Smooth muscle cell (in vitro differentiated cells): ENCODE data around the gene SPPL3. TPM values are rescaled to one million over a fixed set of nuclear protein-coding genes. Genes with fewer than 3 reads are reported as not detected.

Source experiments
- DNase-seq: peaks from one replicate; lab custom pipeline; 2025; ENCODE audit not compliant: unreplicated experiment; lab: John Stamatoyannopoulos, UW
- H2AFZ ChIP-seq: fragments of 200-600 bp; sonication (generic); 2 replicates; pipeline ENCODE4 v1.6.0; 2016; ENCODE audit warnings: antibody characterized with exemption, low read depth, mild to moderate bottlenecking
- H3F3A ChIP-seq: fragments of 200-600 bp; sonication (generic); 2 replicates; pipeline ENCODE4 v1.6.0; 2017; ENCODE audit warnings: antibody characterized with exemption, low read depth
- H3K27ac ChIP-seq: fragments of 200-600 bp; sonication (generic); 2 replicates; pipeline ENCODE4 v1.5.1; 2016; ENCODE audit warnings: low read depth, mild to moderate bottlenecking
- H3K27me3 ChIP-seq: fragments of 200-600 bp; sonication (generic); 2 replicates; pipeline ENCODE4 v1.6.1; 2016; ENCODE audit warnings: low read depth, mild to moderate bottlenecking
- H3K36me3 ChIP-seq: fragments of 200-600 bp; sonication (generic); 2 replicates; pipeline ENCODE4 v1.5.1; 2016; ENCODE audit warnings: low read depth
- H3K4me1 ChIP-seq: fragments of 200-600 bp; sonication (generic); 2 replicates; pipeline ENCODE4 v1.5.1; 2016; ENCODE audit warnings: low read depth
- H3K4me2 ChIP-seq: fragments of 200-600 bp; sonication (generic); 2 replicates; pipeline ENCODE4 v1.6.0; 2016; ENCODE audit warnings: mild to moderate bottlenecking
- H3K4me3 ChIP-seq: fragments of 200-600 bp; sonication (generic); 2 replicates; pipeline ENCODE4 v1.5.1; 2016; ENCODE audit warnings: mild to moderate bottlenecking
- H3K79me2 ChIP-seq: fragments of 200-600 bp; sonication (generic); 2 replicates; pipeline ENCODE4 v1.6.0; 2016; ENCODE audit warnings: low read depth, mild to moderate bottlenecking
- H3K9ac ChIP-seq: fragments of 200-600 bp; sonication (generic); 2 replicates; pipeline ENCODE4 v1.6.0; 2016; ENCODE audit warnings: low read depth
- H3K9me3 ChIP-seq: fragments of 200-600 bp; sonication (generic); replicated peaks from 2 replicates; pipeline ENCODE4 v1.5.1; 2016; ENCODE audit warnings: low read depth
- H4K20me1 ChIP-seq: fragments of 200-600 bp; sonication (generic); 2 replicates; pipeline ENCODE4 v1.6.0; 2016; ENCODE audit warnings: low read depth
- WGBS: methylation state at CpG from one replicate; pipeline ENCODE4 v1.1.7; 2016; ENCODE audit warnings: low lambda C conversion rate; 5-methylcytosine and 5-hydroxymethylcytosine counted together
- polyA plus RNA-seq: library from polyadenylated mRNA; unstranded; fragments of >200 nt; fragmentation: Nextera tagmentation; extraction: Ambion mirVana; gene quantifications from 2 replicates; pipeline ENCODE4 v1.2.1, GENCODE V29; 2016
- total RNA-seq: library from RNA; depleted of rRNA; stranded (reverse); fragments of >200 nt; gene quantifications from 2 replicates; pipeline ENCODE4 v1.2.3, GENCODE V29; 2014
- TF ChIP-seq, protein P1 (sequence below): fragments of 200-600 bp; sonication (generic); IDR thresholded peaks from 2 replicates; pipeline ENCODE4 v1.5.1; 2017; ENCODE audit warnings: borderline replicate concordance, mild to moderate bottlenecking, antibody characterized with exemption; ENCODE audit not compliant: insufficient read depth, poor library complexity, severe bottlenecking

Gene SPPL3
- total and polyA plus RNA-seq, 2 experiments from 2014 or later, result 22.5 to 27.0 TPM

DNA sequence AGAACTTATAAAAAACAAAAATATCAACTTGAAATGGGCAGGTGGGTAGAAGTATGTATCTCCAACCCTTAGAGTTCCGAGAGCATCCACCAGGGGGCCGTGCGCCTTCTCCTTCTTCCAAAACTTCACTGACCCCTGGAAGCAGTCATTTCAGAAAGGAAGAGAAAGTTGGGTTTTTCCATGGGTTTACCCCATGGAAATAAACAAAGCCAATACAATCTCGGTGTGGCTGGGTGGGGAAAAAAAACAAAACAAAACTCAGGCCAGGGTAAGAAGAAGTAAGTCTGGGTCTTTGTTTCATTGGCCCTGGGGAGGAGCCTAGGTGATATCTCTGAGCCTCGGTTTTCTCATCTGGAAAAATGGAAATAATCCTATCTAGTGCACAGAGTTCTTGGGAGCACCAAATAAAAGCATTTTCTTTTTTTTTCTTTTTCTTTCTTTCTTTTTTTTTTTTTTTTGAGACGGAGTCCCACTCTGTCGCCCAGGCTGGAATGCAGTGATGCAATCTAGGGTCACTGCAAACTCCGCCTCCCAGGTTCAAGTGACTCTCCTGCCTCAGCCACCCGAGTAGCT lies 40.6 kb upstream of the SPPL3 start:
- Histone ChIP-seq H3K9ac (no peak overlapping the region), H3K27ac (no peak overlapping the region), H3K36me3 (no peaks in the 10 kb centered on the region), H3K4me1 (no peaks in the 10 kb centered on the region), H3K27me3 (no peaks in the 10 kb centered on the region), H3F3A (no peaks in the 10 kb centered on the region), H3K9me3 (no peaks in the 10 kb centered on the region), H3K4me2 (no peak overlapping the region), H3K79me2 (no peaks in the 10 kb centered on the region), H3K4me3 (no peak overlapping the region), H4K20me1 (no peaks in the 10 kb centered on the region), H2AFZ (no peak overlapping the region)
- WGBS, result 43% methylated on average over 9 of the region's 9 CpGs
- TF ChIP-seq, protein P1, sequence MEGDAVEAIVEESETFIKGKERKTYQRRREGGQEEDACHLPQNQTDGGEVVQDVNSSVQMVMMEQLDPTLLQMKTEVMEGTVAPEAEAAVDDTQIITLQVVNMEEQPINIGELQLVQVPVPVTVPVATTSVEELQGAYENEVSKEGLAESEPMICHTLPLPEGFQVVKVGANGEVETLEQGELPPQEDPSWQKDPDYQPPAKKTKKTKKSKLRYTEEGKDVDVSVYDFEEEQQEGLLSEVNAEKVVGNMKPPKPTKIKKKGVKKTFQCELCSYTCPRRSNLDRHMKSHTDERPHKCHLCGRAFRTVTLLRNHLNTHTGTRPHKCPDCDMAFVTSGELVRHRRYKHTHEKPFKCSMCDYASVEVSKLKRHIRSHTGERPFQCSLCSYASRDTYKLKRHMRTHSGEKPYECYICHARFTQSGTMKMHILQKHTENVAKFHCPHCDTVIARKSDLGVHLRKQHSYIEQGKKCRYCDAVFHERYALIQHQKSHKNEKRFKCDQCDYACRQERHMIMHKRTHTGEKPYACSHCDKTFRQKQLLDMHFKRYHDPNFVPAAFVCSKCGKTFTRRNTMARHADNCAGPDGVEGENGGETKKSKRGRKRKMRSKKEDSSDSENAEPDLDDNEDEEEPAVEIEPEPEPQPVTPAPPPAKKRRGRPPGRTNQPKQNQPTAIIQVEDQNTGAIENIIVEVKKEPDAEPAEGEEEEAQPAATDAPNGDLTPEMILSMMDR, result peak; percentile 72
- DNase-seq, result no peak

- H3K9ac ChIP-seq, result no peak overlapping the region
- no peak overlapping the region for H3K4me3 ChIP-seq
- no peaks in the 10 kb centered on the region for H3K4me1 ChIP-seq
- no peaks in the 10 kb centered on the region for H4K20me1 ChIP-seq
- WGBS, result 96% methylated on average over 3 of the region's 3 CpGs
- no peak overlapping the region for H2AFZ ChIP-seq
- H3K36me3 ChIP-seq, result no peaks in the 10 kb centered on the region
- TF ChIP-seq, protein P1, result no peak
- no peak overlapping the region for H3K27ac ChIP-seq
- H3K27me3 ChIP-seq, result no peaks in the 10 kb centered on the region
- no peaks in the 10 kb centered on the region for H3F3A ChIP-seq
- no peaks in the 10 kb centered on the region for H3K9me3 ChIP-seq
- H3K4me2 ChIP-seq, result no peak overlapping the region
- H3K79me2 ChIP-seq, result no peaks in the 10 kb centered on the region
- no peak for DNase-seq
Observed at GRCh38 chr12:120943482-120943881, 39.3 kb upstream of the SPPL3 start.

GRCh38 chr12:120941846-120942405 lies 37.8 kb upstream of the SPPL3 start:
- no peaks in the 10 kb centered on the region for H3F3A ChIP-seq
- H3K27ac ChIP-seq, result no peak overlapping the region
- H3K27me3 ChIP-seq, result no peaks in the 10 kb centered on the region
- no peaks in the 10 kb centered on the region for H3K9me3 ChIP-seq
- H3K4me2 ChIP-seq, result no peak overlapping the region
- H3K36me3 ChIP-seq, result no peaks in the 10 kb centered on the region
- no peaks in the 10 kb centered on the region for H3K79me2 ChIP-seq
- TF ChIP-seq, protein P1, result no peak
- no peak for DNase-seq
- no peaks in the 10 kb centered on the region for H4K20me1 ChIP-seq
- H3K4me1 ChIP-seq, result no peaks in the 10 kb centered on the region
- no peak overlapping the region for H2AFZ ChIP-seq
- 81% methylated on average over 3 of the region's 3 CpGs for WGBS
- H3K9ac ChIP-seq, result no peak overlapping the region
- no peak overlapping the region for H3K4me3 ChIP-seq

GRCh38 chr12:120941412-120941811 lies 37.3 kb upstream of the SPPL3 start:
- Histone ChIP-seq H3K27me3 (no peaks in the 10 kb centered on the region), H3F3A (no peaks in the 10 kb centered on the region), H4K20me1 (no peaks in the 10 kb centered on the region), H3K27ac (no peak overlapping the region), H3K4me1 (no peaks in the 10 kb centered on the region), H3K9me3 (no peaks in the 10 kb centered on the region), H2AFZ (no peak overlapping the region), H3K4me3 (no peak overlapping the region), H3K9ac (no peak overlapping the region), H3K36me3 (no peaks in the 10 kb centered on the region), H3K4me2 (no peak overlapping the region), H3K79me2 (no peaks in the 10 kb centered on the region)
- TF ChIP-seq, protein P1, result no peak
- DNase-seq, result no peak
- 93% methylated on average over 4 of the region's 4 CpGs for whole genome bisulfite sequencing
